Breast epithelium (tissue), 3 donors: ENCODE measurements around the gene CIRBP.
A peak's percentile ranks its signal among the peaks of the same experiment; 100 is the strongest.

Source experiments
- CTCF ChIP-seq, 3 donors: fragments of 450-650 bp; IDR thresholded peaks; one replicate each; pipeline ENCODE4 v1.5.1; 2016 to 2017; ENCODE audit warnings: antibody characterized with exemption in 3 of 3, mild to moderate bottlenecking in 3 of 3, moderate library complexity in 3 of 3
- POLR2A ChIP-seq: fragments of 450-650 bp; IDR thresholded peaks from one replicate; pipeline ENCODE4 v1.6.1; 2016; ENCODE audit warnings: antibody characterized with exemption, mild to moderate bottlenecking, moderate library complexity
- POLR2AphosphoS5 ChIP-seq, 3 donors: sonication (generic); formaldehyde crosslinking; IDR thresholded peaks; one replicate each; pipeline ENCODE4 v1.6.1; 2017; ENCODE audit warnings: antibody characterized with exemption in 3 of 3

- TF ChIP-seq POLR2A (no peak), CTCF (IDR thresholded peaks at IDR 0.05) (peak; percentile 91 to 98 (median 96)), POLR2AphosphoS5 (IDR thresholded peaks at IDR 0.05) (peak; percentile 24 to 70 (median 67))
Observed at GRCh38 chr19:1243768-1244692, 25.1 kb upstream of the CIRBP start.
